ENCODE results near the gene SUPT3H. TPM values are rescaled to one million over a fixed set of nuclear protein-coding genes. Genes with fewer than 3 reads are reported as not detected.

The SUPT3H gene
- total and polyA plus RNA-seq, 2 of the 8 experiments (the other 6 are each of a cell fraction or from before 2014, with no cell fraction given), result 18.8 to 23.0 TPM

- Histone ChIP-seq H2BK120ac (replicated peaks; ENCODE audit: low read depth, low read length) (no peak overlapping the region), H3K79me1 (ENCODE audit: low read depth, low read length) (no peaks in the 10 kb centered on the region), H4K5ac (ENCODE audit: insufficient read length, low read depth, low read length) (no peak overlapping the region), H3K56ac (replicated peaks; ENCODE audit: insufficient read length, low read depth, low read length) (no peak overlapping the region), H3K4me1 (replicated peaks in 1 of 4; ENCODE audit: control insufficient read depth in 3 of 4, insufficient read depth in 4 of 4, low read length in 3 of 4) (no peaks in the 10 kb centered on the region), H3K79me2 (ENCODE audit: control insufficient read depth in 1 of 2, insufficient read depth in 2 of 2, low read length in 2 of 2) (no peaks in the 10 kb centered on the region), H2AK5ac (ENCODE audit: low read depth, low read length) (no peak overlapping the region), H2BK20ac (ENCODE audit: low read length) (no peak overlapping the region), H2AFZ (ENCODE audit: low read length) (no peak overlapping the region), H3K14ac (ENCODE audit: insufficient read length) (no peak overlapping the region), H4K20me1 (replicated peaks in 1 of 2; ENCODE audit: control insufficient read depth in 1 of 2, insufficient read depth in 2 of 2, low read length in 2 of 2) (no peaks in the 10 kb centered on the region), H3K4me2 (ENCODE audit: insufficient read depth in 1 of 2, low read depth in 2 of 2, low read length in 2 of 2) (no peak overlapping the region), H3K27me3 (replicated peaks in 1 of 4; ENCODE audit: control insufficient read depth in 3 of 4, extremely low read depth in 1 of 4, insufficient read depth in 3 of 4, low read length in 3 of 4) (no peaks in the 10 kb centered on the region), H3K23me2 (ENCODE audit: low read depth, low read length) (no peaks in the 10 kb centered on the region), H2BK15ac (ENCODE audit: low read length) (no peak overlapping the region), H2BK5ac (ENCODE audit: low read depth, low read length) (no peak overlapping the region), H4K91ac (replicated peaks; ENCODE audit: insufficient read length, low read length) (no peak overlapping the region), H3K18ac (ENCODE audit: extremely low read depth, low read length) (no peak overlapping the region), H3K4me3 (ENCODE audit: extremely low read depth in 1 of 4, insufficient read depth in 2 of 4, low read depth in 3 of 4, low read length in 4 of 4) (no peak overlapping the region), H4K8ac (ENCODE audit: extremely low read depth, insufficient read depth, low read length) (no peak overlapping the region), H3K9ac (replicated peaks in 1 of 4; ENCODE audit: extremely low read depth in 1 of 4, low read depth in 3 of 4, low read length in 3 of 4) (no peak overlapping the region), H3K4ac (replicated peaks; ENCODE audit: insufficient read length, low read depth, low read length) (no peak overlapping the region), H3K9me3 (ENCODE audit: insufficient read depth in 2 of 2, low read depth in 1 of 2, low read length in 1 of 2) (no peaks in the 10 kb centered on the region), H2BK12ac (ENCODE audit: low read depth, low read length) (no peak overlapping the region), H3K36me3 (ENCODE audit: control insufficient read depth in 2 of 4, insufficient read depth in 4 of 4, low read length in 3 of 4) (no peaks in the 10 kb centered on the region), H3K27ac (ENCODE audit: low read depth, low read length) (no peak overlapping the region), H3K23ac (ENCODE audit: insufficient read length) (no peak overlapping the region)
- WGBS, 2 experiments (ENCODE audit: extremely low coverage in 1 of 2, insufficient coverage in 1 of 2, insufficient read length in 1 of 2, insufficient replicate concordance in 2 of 2, low coverage in 1 of 2, low lambda C conversion rate in 2 of 2, missing lambda C conversion rate in 1 of 2), result 92% methylated on average over 2 of the region's 2 CpGs; no CpG with 5 or more reads in 1 of the 2 experiments
- ChIA-PET CTCF (ENCODE audit: partially characterized antibody) (no interaction called here), POLR2A (ENCODE audit: partially characterized antibody) (no interaction called here)
- DNase-seq (ENCODE audit: low read depth in 1 of 2, low spot score in 2 of 2) (no peak), FAIRE-seq (no peak)
- TF ChIP-seq GTF2F1 (IDR thresholded peaks at IDR 0.05; ENCODE audit: borderline replicate concordance, low read depth, low read length), result no peak
- TF ChIP-seq SP1 (IDR thresholded peaks at IDR 0.05; ENCODE audit: low read depth, low read length), result no peak
- TF ChIP-seq TAF1 (IDR thresholded peaks at IDR 0.05; ENCODE audit: low read depth, low read length), result no peak
- no peak for TF ChIP-seq SIRT6 (IDR thresholded peaks at IDR 0.05; ENCODE audit: low read length)
- TF ChIP-seq BCL11A (IDR thresholded peaks at IDR 0.05; ENCODE audit: low read depth in 2 of 2, low read length in 2 of 2), result no peak
- no peak for TF ChIP-seq TEAD4 (IDR thresholded peaks at IDR 0.05; ENCODE audit: low read depth, low read length)
- no peak for TF ChIP-seq SAP30 (IDR thresholded peaks at IDR 0.05; ENCODE audit: insufficient read depth, insufficient replicate concordance, low read length)
- TF ChIP-seq CHD2 (IDR thresholded peaks at IDR 0.05; ENCODE audit: low read length), result no peak
- no peak for TF ChIP-seq CREB1 (IDR thresholded peaks at IDR 0.05)
- TF ChIP-seq HDAC6 (IDR thresholded peaks at IDR 0.05; ENCODE audit: low read depth, low read length), result no peak
- TF ChIP-seq FOSL1 (IDR thresholded peaks at IDR 0.05; ENCODE audit: insufficient read depth, low read depth, low read length), result no peak
- TF ChIP-seq SIN3A (conservative IDR thresholded peaks at IDR 0.05 in 1 of 2, IDR thresholded peaks at IDR 0.05 in 1 of 2; ENCODE audit: low read depth in 1 of 2, low read length in 2 of 2), result no peak
- no peak for TF ChIP-seq KDM5A (IDR thresholded peaks at IDR 0.05; ENCODE audit: low read length)
- TF ChIP-seq, protein P1, sequence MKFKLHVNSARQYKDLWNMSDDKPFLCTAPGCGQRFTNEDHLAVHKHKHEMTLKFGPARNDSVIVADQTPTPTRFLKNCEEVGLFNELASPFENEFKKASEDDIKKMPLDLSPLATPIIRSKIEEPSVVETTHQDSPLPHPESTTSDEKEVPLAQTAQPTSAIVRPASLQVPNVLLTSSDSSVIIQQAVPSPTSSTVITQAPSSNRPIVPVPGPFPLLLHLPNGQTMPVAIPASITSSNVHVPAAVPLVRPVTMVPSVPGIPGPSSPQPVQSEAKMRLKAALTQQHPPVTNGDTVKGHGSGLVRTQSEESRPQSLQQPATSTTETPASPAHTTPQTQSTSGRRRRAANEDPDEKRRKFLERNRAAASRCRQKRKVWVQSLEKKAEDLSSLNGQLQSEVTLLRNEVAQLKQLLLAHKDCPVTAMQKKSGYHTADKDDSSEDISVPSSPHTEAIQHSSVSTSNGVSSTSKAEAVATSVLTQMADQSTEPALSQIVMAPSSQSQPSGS (IDR thresholded peaks at IDR 0.05; ENCODE audit: low read length), result no peak
Measured at GRCh38 chr6:45226081-45226480, 151.7 kb downstream of the SUPT3H start.
